Measurements from ENCODE around the gene SKAP1.

DNA sequence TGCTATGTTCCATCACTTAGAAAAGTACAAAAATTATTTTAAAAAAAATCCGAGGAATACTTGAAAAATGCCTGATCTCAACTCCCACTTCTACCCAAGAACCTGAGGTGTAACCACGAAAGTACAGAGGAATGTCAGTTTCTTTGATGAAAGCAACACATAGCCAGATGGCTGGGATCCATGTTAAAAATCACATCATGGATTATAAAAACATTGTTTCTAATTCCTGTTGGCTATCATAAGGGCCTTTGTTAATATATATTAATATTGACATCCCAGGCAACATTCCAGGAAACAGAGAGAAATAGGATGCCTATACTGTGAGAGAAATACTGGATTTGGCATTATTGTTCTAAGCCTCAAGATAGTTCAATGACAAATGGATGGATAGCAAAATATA lies 115.3 kb downstream of the SKAP1 start:
- no peak for TF ChIP-seq EZH2 (IDR thresholded peaks at IDR 0.05; ENCODE audit: insufficient read depth, low read length)
- TF ChIP-seq, protein P1, sequence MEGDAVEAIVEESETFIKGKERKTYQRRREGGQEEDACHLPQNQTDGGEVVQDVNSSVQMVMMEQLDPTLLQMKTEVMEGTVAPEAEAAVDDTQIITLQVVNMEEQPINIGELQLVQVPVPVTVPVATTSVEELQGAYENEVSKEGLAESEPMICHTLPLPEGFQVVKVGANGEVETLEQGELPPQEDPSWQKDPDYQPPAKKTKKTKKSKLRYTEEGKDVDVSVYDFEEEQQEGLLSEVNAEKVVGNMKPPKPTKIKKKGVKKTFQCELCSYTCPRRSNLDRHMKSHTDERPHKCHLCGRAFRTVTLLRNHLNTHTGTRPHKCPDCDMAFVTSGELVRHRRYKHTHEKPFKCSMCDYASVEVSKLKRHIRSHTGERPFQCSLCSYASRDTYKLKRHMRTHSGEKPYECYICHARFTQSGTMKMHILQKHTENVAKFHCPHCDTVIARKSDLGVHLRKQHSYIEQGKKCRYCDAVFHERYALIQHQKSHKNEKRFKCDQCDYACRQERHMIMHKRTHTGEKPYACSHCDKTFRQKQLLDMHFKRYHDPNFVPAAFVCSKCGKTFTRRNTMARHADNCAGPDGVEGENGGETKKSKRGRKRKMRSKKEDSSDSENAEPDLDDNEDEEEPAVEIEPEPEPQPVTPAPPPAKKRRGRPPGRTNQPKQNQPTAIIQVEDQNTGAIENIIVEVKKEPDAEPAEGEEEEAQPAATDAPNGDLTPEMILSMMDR (IDR thresholded peaks at IDR 0.05; ENCODE audit: insufficient read depth, low read depth, low read length): no peak
